ENCODE results near the gene KLHL22.
A peak's percentile ranks its signal among the peaks of the same experiment; 100 is the strongest.
"Not testable (repeated sequence)": the region's sequence is repeated elsewhere in the genome, so short reads cannot be mapped to it uniquely, and the experiment has no call there.

Gene KLHL22

GRCh38 chr22:20421507-20421874 lies 74.1 kb downstream of the KLHL22 start:
- no peak for DNase-seq (ENCODE audit: low read depth in 2 of 2)

GRCh38 chr22:20420157-20420842 lies 75.3 kb downstream of the KLHL22 start:
- DNase-seq (ENCODE audit: low read depth in 2 of 2), result no peak

DNA sequence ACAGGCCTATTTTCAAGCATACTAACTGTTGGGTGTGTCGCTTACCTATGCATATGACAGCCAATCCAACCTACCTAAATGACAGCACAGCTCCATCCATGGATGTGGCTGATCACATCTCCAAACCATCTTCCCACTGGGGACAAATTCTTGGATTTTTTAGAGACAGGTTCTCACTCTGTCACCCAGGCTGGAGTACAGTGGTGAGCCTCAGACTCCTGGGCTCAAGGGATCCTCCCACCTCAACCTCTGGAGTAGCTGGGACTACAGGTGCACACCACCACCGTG lies 76.0 kb downstream of the KLHL22 start:
- DNase-seq (ENCODE audit: low read depth in 2 of 2), result no peak

GRCh38 chr22:20418211-20418788 lies 77.3 kb downstream of the KLHL22 start:
- DNase-seq (ENCODE audit: low read depth in 2 of 2), result peak; percentile 57 to 61

DNA sequence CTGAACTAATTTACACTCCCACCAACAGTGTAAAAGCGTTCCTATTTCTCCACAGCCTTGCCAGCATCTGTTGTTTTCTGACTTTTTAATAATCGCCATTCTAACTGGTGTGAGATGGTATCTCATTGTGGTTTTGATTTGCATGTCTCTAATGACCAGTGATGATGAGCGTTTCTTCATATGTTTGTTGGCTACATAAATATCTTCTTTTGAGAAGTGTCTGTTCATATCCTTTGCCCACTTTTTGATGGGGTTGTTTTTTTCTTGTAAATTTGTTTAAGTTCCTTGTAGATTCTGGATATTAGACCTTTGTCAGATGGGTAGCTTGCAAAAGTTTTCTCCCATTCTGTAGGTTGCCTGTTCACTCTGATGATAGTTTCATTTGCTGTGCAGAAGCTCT lies 79.9 kb downstream of the KLHL22 start:
- DNase-seq (ENCODE audit: low read depth in 2 of 2), result not testable (repeated sequence)

- DNase-seq (ENCODE audit: low read depth in 2 of 2), result not testable (repeated sequence)
Observed at GRCh38 chr22:20415241-20415640, 80.4 kb downstream of the KLHL22 start.

DNA sequence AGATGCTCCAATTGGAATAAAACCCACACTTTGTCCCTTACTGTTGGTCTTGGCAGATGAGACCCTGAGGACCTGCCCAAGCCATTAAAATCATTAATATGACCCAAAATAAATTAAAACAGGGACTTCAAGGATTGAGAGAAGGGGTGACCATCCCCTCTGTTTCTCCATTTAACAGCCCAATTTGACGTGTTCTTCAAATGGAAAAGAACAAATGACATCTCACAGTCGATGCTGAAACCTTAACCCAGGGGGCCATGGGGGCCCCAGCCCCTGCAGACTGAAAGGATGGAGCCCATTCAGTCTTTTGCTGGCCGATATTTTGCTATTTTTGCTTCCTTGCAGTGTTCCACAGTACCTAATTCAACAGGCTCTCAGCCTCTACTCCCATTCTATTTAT lies 81.1 kb downstream of the KLHL22 start:
- no peak for DNase-seq (ENCODE audit: low read depth in 2 of 2)

- no peak for DNase-seq (ENCODE audit: low read depth in 2 of 2)
Observed at GRCh38 chr22:20414059-20414440, 81.5 kb downstream of the KLHL22 start.

DNA sequence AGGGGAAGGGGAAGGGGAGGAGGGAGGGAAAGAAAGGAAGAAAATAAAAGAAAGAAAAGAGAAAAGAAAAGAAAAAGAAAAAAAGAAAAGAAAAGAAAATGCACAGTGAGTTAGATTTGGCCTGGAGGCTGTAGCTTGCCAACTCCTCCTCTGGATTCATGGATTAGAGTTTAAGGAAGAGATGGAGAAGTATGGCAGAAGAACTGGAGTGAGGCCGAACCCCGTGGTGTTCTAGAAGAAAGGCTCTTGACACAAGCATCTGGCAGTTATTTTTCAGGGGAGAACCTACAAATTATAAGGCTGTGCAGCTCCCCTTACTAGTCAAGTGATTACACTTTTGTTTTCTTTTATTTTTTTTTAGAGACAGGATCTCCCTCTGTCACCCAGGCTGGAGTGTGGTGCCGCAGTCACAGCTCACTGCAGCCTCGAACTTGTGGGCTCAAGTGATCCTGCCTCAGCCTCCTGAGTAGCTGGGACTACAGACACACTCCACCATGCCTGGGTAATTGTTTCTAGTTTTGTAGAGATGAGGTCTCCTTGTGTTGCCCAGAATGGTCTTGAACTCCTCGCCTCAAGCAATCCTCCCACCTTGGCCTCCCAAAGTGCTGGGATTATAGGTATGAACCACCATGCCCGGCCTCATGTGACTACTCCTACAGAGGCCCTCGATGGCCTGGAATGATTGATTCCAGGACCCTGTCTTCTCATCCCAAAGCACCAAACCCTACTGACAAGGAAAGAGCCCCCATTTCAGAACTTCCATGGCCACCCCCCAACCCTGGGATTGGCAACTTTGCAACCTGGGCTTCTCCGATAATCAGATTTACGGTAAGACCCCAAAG lies 82.2 kb downstream of the KLHL22 start:
- no peak for DNase-seq (ENCODE audit: low read depth in 2 of 2)

- no peak for DNase-seq (ENCODE audit: low read depth in 2 of 2)
Observed at GRCh38 chr22:20412474-20413216, 83.0 kb downstream of the KLHL22 start.

- DNase-seq (ENCODE audit: low read depth in 2 of 2), result not testable (repeated sequence)
Observed at GRCh38 chr22:20409385-20409784, 86.2 kb downstream of the KLHL22 start.

- DNase-seq (ENCODE audit: low read depth in 2 of 2), result no peak
Observed at GRCh38 chr22:20408891-20409290, 86.7 kb downstream of the KLHL22 start.

GRCh38 chr22:20407829-20408228 lies 87.8 kb downstream of the KLHL22 start:
- no peak for DNase-seq (ENCODE audit: low read depth in 2 of 2)

- no peak for DNase-seq (ENCODE audit: low read depth in 2 of 2)
Observed at GRCh38 chr22:20406686-20407408, 88.7 kb downstream of the KLHL22 start.

DNA sequence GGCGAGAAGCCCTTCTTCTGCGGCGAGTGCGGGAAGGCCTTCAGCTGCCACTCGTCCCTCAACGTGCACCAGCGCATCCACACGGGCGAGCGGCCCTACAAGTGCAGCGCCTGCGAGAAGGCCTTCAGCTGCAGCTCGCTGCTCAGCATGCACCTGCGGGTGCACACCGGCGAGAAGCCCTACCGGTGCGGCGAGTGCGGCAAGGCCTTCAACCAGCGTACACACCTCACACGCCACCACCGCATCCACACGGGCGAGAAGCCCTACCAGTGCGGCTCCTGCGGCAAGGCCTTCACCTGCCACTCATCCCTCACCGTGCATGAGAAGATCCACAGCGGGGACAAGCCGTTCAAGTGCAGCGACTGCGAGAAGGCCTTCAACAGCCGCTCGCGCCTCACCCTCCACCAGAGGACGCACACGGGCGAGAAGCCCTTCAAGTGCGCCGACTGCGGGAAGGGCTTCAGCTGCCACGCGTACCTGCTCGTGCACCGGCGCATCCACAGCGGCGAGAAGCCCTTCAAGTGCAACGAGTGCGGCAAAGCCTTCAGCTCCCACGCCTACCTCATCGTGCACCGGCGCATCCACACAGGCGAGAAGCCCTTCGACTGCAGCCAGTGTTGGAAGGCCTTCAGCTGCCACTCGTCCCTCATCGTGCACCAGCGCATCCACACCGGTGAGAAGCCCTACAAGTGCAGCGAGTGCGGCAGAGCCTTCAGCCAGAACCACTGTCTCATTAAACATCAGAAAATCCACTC lies 89.5 kb downstream of the KLHL22 start:
- no peak for DNase-seq (ENCODE audit: low read depth in 2 of 2)

DNA sequence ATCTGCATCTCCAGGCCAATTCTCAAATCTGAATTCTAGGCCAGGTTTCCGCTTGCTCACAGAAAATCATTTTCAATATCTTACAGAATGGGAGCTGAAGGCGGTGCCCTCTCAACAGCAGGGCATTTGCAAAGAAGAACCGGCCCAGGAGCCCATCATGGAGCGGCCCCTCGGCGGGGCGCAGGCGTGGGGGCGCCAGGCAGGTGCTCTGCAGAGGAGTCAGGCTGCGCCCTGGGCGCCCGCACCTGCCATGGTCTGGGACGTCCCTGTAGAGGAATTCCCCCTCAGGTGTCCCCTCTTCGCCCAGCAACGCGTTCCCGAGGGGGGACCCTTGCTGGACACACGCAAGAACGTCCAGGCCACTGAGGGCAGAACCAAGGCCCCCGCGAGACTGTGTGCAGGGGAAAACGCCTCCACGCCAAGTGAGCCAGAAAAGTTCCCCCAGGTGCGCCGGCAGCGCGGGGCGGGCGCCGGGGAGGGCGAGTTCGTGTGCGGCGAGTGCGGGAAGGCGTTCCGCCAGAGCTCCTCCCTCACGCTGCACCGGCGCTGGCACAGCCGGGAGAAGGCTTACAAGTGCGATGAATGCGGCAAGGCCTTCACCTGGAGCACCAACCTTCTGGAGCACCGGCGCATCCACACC lies 90.2 kb downstream of the KLHL22 start:
- no peak for DNase-seq (ENCODE audit: low read depth in 2 of 2)

- DNase-seq (ENCODE audit: low read depth in 2 of 2), result no peak
Observed at GRCh38 chr22:20404881-20405280, 90.7 kb downstream of the KLHL22 start.

GRCh38 chr22:20403779-20404140 lies 91.8 kb downstream of the KLHL22 start:
- DNase-seq (ENCODE audit: low read depth in 2 of 2), result no peak

- DNase-seq (ENCODE audit: low read depth in 2 of 2), result no peak
Observed at GRCh38 chr22:20402960-20403778, 92.4 kb downstream of the KLHL22 start.
